ENCODE measurements around the gene SYNJ2. TPM values are rescaled to one million over a fixed set of nuclear protein-coding genes. Genes with fewer than 3 reads are reported as not detected.

SYNJ2 gene
- total and polyA plus RNA-seq, 2 donors from 2014 or later = 1.7 to 15.8 TPM

DNA sequence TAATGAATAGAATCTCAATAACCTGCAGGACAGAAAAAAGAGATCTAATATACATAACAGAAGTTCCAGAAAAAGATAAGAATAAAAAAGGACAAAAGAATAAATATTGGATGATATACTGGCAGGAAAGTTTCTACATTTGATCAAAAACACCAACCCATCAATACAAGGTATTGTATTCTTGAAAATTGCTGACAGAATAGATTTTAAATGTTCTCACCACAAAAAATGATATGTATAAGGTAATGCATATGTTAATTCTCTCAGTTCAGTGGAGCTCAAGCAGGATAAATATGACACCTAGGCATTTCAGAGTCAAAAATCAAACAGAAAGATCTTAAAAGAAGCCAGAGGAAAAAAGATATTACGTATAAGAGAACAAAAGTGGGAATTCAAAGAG lies 142.6 kb downstream of the SYNJ2 start:
- Histone ChIP-seq H3K36me3 (ENCODE audit: control insufficient read depth in 2 of 3, insufficient read depth in 3 of 3, low read length in 3 of 3) (peaks cover 0 to 3% (median 3%) of the 10 kb centered on the region in 3 donors), H3K27me3 (ENCODE audit: control insufficient read depth, insufficient read depth, low read length) (no peaks in the 10 kb centered on the region), H3K9ac (ENCODE audit: low read length in 3 of 3) (no peak overlapping the region), H3K4me1 (ENCODE audit: control insufficient read depth in 2 of 3, insufficient read depth in 2 of 3, low read depth in 1 of 3, low read length in 3 of 3) (no peaks in the 10 kb centered on the region), H3K4me3 (ENCODE audit: low read length in 3 of 3) (no peak overlapping the region), H3K9me3 (ENCODE audit: control insufficient read depth in 2 of 3, insufficient read depth in 1 of 3, low read length in 3 of 3) (no peaks in the 10 kb centered on the region), H3K27ac (ENCODE audit: low read depth in 2 of 2, low read length in 2 of 2) (no peak overlapping the region)
- DNase-seq (no peak), FAIRE-seq (no peak)
- intact Hi-C loops (cut with DNase I) = no loop called here
- TF ChIP-seq, protein P1, sequence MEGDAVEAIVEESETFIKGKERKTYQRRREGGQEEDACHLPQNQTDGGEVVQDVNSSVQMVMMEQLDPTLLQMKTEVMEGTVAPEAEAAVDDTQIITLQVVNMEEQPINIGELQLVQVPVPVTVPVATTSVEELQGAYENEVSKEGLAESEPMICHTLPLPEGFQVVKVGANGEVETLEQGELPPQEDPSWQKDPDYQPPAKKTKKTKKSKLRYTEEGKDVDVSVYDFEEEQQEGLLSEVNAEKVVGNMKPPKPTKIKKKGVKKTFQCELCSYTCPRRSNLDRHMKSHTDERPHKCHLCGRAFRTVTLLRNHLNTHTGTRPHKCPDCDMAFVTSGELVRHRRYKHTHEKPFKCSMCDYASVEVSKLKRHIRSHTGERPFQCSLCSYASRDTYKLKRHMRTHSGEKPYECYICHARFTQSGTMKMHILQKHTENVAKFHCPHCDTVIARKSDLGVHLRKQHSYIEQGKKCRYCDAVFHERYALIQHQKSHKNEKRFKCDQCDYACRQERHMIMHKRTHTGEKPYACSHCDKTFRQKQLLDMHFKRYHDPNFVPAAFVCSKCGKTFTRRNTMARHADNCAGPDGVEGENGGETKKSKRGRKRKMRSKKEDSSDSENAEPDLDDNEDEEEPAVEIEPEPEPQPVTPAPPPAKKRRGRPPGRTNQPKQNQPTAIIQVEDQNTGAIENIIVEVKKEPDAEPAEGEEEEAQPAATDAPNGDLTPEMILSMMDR (IDR thresholded peaks at IDR 0.05; ENCODE audit: borderline replicate concordance, extremely low read depth, insufficient read depth) = no peak

DNA sequence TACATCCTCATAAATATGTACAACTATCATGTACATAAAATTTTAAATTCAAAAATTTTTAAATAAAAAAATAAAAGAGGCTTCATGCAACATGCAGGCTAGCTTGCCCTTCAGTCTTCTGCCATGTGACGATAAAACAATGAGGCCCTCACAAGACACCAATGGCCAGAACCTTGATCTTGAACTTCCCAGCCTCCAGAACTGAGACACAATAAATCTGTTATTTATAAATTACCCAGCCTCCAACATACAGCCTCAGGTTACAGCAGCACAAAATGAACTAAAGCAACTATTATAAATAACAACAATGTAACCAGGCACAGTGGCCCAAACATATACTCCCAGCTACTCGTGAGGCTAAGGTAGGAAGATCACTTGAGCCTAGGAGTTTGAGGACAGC lies 143.6 kb downstream of the SYNJ2 start:
- DNase-seq (no peak), FAIRE-seq (no peak)
- no peak overlapping the region for H3K9ac ChIP-seq (ENCODE audit: low read length in 3 of 3)
- TF ChIP-seq, protein P1 (IDR thresholded peaks at IDR 0.05; ENCODE audit: borderline replicate concordance, extremely low read depth, insufficient read depth) = no peak
- H3K27me3 ChIP-seq (ENCODE audit: control insufficient read depth, insufficient read depth, low read length) = no peaks in the 10 kb centered on the region
- H3K4me3 ChIP-seq (ENCODE audit: low read length in 3 of 3) = no peak overlapping the region
- H3K36me3 ChIP-seq (ENCODE audit: control insufficient read depth in 2 of 3, insufficient read depth in 3 of 3, low read length in 3 of 3) = peaks cover 0 to 3% (median 3%) of the 10 kb centered on the region in 3 donors
- intact Hi-C loops (cut with DNase I) = no loop called here
- H3K9me3 ChIP-seq (ENCODE audit: control insufficient read depth in 2 of 3, insufficient read depth in 1 of 3, low read length in 3 of 3) = no peaks in the 10 kb centered on the region
- no peak overlapping the region for H3K27ac ChIP-seq (ENCODE audit: low read depth in 2 of 2, low read length in 2 of 2)
- H3K4me1 ChIP-seq (ENCODE audit: control insufficient read depth in 2 of 3, insufficient read depth in 2 of 3, low read depth in 1 of 3, low read length in 3 of 3) = no peaks in the 10 kb centered on the region

DNA sequence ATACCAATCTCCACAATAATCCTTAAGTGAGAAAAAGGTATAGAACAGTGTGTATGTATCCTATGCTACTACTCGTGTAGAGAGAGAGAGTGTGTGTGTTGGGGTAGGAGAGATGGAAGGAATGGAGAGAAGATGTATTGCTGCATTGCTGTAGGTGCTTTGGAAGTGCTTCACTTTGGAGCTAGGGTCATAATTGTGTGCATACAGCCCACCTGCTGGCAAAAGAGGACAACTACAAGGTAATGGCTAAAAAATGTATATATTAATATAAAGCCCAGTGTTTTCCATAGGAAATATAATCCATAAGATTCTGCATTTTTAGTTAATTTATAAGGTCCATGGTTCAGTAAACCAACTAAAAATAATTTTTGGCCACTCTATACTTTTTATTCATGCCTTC lies 150.3 kb downstream of the SYNJ2 start:
- DNase-seq = peak in 3 of 5 donors; percentile 14 to 58 (median 23)
- no peaks in the 10 kb centered on the region for H3K4me1 ChIP-seq (ENCODE audit: control insufficient read depth in 2 of 3, insufficient read depth in 2 of 3, low read depth in 1 of 3, low read length in 3 of 3)
- H3K36me3 ChIP-seq (ENCODE audit: control insufficient read depth in 2 of 3, insufficient read depth in 3 of 3, low read length in 3 of 3) = no peaks in the 10 kb centered on the region
- no peak overlapping the region for H3K4me3 ChIP-seq (ENCODE audit: low read length in 3 of 3)
- H3K9ac ChIP-seq (ENCODE audit: low read length in 3 of 3) = no peak overlapping the region
- H3K27ac ChIP-seq (ENCODE audit: low read depth in 2 of 2, low read length in 2 of 2) = no peak overlapping the region
- no peaks in the 10 kb centered on the region for H3K9me3 ChIP-seq (ENCODE audit: control insufficient read depth in 2 of 3, insufficient read depth in 1 of 3, low read length in 3 of 3)
- FAIRE-seq = no peak
- intact Hi-C loops (cut with DNase I) = no loop called here
- H3K27me3 ChIP-seq (ENCODE audit: control insufficient read depth, insufficient read depth, low read length) = no peaks in the 10 kb centered on the region
- TF ChIP-seq, protein P1 (IDR thresholded peaks at IDR 0.05; ENCODE audit: borderline replicate concordance, extremely low read depth, insufficient read depth) = peak; percentile 7

DNA sequence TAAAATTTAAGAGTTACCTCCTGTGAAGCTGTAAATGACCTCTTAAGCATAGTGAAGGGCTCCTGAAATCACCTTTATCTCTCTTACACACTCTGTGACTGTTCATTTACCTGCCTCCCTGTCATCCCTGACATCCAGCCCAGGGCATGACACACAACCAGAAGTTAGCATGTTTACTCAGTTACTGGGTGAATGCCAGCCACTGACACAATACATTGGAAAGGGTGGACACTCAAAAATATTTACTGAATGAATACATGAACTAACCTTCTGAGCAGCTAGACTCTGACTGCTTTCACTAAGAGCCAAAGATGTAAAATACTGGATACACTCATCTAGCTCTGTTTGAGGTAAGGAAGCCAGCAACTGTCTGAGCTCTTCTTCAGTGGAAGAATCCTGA lies 161.1 kb downstream of the SYNJ2 start:
- intact Hi-C loops (cut with DNase I) = no loop called here
- Histone ChIP-seq H3K27me3 (ENCODE audit: control insufficient read depth, insufficient read depth, low read length) (no peaks in the 10 kb centered on the region), H3K4me1 (ENCODE audit: control insufficient read depth in 2 of 3, insufficient read depth in 2 of 3, low read depth in 1 of 3, low read length in 3 of 3) (no peaks in the 10 kb centered on the region), H3K9ac (ENCODE audit: low read length in 3 of 3) (no peak overlapping the region), H3K4me3 (ENCODE audit: low read length in 3 of 3) (no peak overlapping the region), H3K36me3 (ENCODE audit: control insufficient read depth in 2 of 3, insufficient read depth in 3 of 3, low read length in 3 of 3) (peaks cover 0 to 6% (median 0%) of the 10 kb centered on the region in 3 donors), H3K9me3 (ENCODE audit: control insufficient read depth in 2 of 3, insufficient read depth in 1 of 3, low read length in 3 of 3) (no peaks in the 10 kb centered on the region), H3K27ac (ENCODE audit: low read depth in 2 of 2, low read length in 2 of 2) (no peak overlapping the region)
- FAIRE-seq (no peak), DNase-seq (no peak)
- TF ChIP-seq, protein P1 (IDR thresholded peaks at IDR 0.05; ENCODE audit: borderline replicate concordance, extremely low read depth, insufficient read depth) = no peak

Data from kidney (tissue), 14 donors.